HepG2 (cell line): ENCODE measurements around the gene SYCE1L. TPM values are rescaled to one million over a fixed set of nuclear protein-coding genes. Genes with fewer than 3 reads are reported as not detected.

Experiments
- ATAC-seq: fragments of 200-7000 bp; cut with Tn5 transposase; 3 replicates; pipeline ENCODE4 v1.9.1; 2020; ENCODE audit warnings: mild to moderate bottlenecking, moderate library complexity
- BruUV-seq: library from RNA; stranded (reverse); fragments of 400-500 nt; replicated peaks from 2 replicates; lab custom pipeline; 2021; lab: Mats Ljungman, UMichigan
- CTCF ChIA-PET: fragments of 300-600 bp; formaldehyde crosslinking; extraction: SDS; loops from one replicate; lab custom pipeline; 2021; ENCODE audit warnings: low total read pairs, inconsistent platforms, low intra/inter-chr PET ratio; lab: Yijun Ruan, JAX
- POLR2A ChIA-PET: fragments of 350-600 bp; sonication (Branson Sonifier 250); formaldehyde crosslinking; loops from one replicate; lab custom pipeline; 2020; ENCODE audit warnings: antibody characterized with exemption, inconsistent platforms; lab: Yijun Ruan, JAX
- DNase-seq: peaks from one replicate; pipeline ENCODE4 v3.0.0-alpha.2; 2015; ENCODE audit warnings: low spot score
- FAIRE-seq: peaks from 3 replicates; lab custom pipeline; 2011; peaks lifted over from hg19 to GRCh38; lab: Jason Lieb, UNC
- H2AFZ ChIP-seq: one replicate; pipeline ENCODE4 v1.6.1; 2011; ENCODE audit warnings: low read length, inconsistent platforms
- H3K27ac ChIP-seq: fragments of 300-600 bp; 3 replicates; pipeline ENCODE4 v1.8.0; 2011; ENCODE audit warnings: mixed run types, mild to moderate bottlenecking, mixed read lengths, low read length, inconsistent platforms; ENCODE audit not compliant: insufficient read depth; ENCODE audit errors: extremely low read length
- H3K27me3 ChIP-seq, 2 experiments: fragments of 200-600 bp in 1 of 2; 2 replicates in 1 of 2; 3 replicates in 1 of 2; pipeline versions ENCODE4 v1.6.0 to v1.8.0; 2011; ENCODE audit warnings: low read length in 2 of 2, mild to moderate bottlenecking in 2 of 2, moderate library complexity in 2 of 2, inconsistent platforms in 1 of 2; ENCODE audit not compliant: insufficient read depth in 2 of 2, control insufficient read depth in 1 of 2
- H3K36me3 ChIP-seq, 2 experiments: fragments of 200-600 bp in 1 of 2; replicated peaks in 1 of 2; 2 replicates in 1 of 2; 3 replicates in 1 of 2; pipeline versions ENCODE4 v1.5.1 to v1.8.0; 2011; ENCODE audit warnings: low read length in 2 of 2, inconsistent platforms in 1 of 2; ENCODE audit not compliant: insufficient read depth in 2 of 2, control insufficient read depth in 1 of 2
- H3K4me1 ChIP-seq: 2 replicates; pipeline ENCODE4 v1.5.1; 2012; ENCODE audit warnings: low read length, inconsistent platforms; ENCODE audit not compliant: insufficient read depth
- H3K4me2 ChIP-seq: 2 replicates; pipeline ENCODE4 v1.6.0; 2011; ENCODE audit warnings: low read depth, low read length, inconsistent platforms
- H3K4me3 ChIP-seq, 3 experiments: fragments of 200-600 bp in 1 of 3; sonication (generic), shearing (Covaris generic) in 1 of 3; replicated peaks in 1 of 3; 2 replicates each; pipeline ENCODE4 v1.5.1; 2011 to 2016; ENCODE audit warnings: low read length in 3 of 3, inconsistent platforms in 2 of 3, low read depth in 2 of 3, mild to moderate bottlenecking in 2 of 3, control low read depth in 1 of 3, mixed read lengths in 1 of 3; ENCODE audit not compliant: insufficient read depth in 1 of 3
- H3K79me2 ChIP-seq: one replicate; pipeline ENCODE4 v1.6.1; 2011; ENCODE audit warnings: low read length, inconsistent platforms; ENCODE audit not compliant: insufficient read depth
- H3K9ac ChIP-seq: 2 replicates; pipeline ENCODE4 v1.6.0; 2011; ENCODE audit warnings: mild to moderate bottlenecking, low read depth, low read length, inconsistent platforms; ENCODE audit not compliant: insufficient read depth
- H3K9me3 ChIP-seq: 2 replicates; pipeline ENCODE4 v1.5.1; 2012; ENCODE audit warnings: mild to moderate bottlenecking, low read length
- H4K20me1 ChIP-seq: 2 replicates; pipeline ENCODE4 v1.6.0; 2011; ENCODE audit warnings: inconsistent platforms, mild to moderate bottlenecking, low read length, moderate library complexity; ENCODE audit not compliant: insufficient read depth
- DR1 ChIP-seq: sonication (generic); formaldehyde crosslinking; IDR thresholded peaks from 2 replicates; pipeline ENCODE4 v1.8.0; 2021; ENCODE audit warnings: mild to moderate bottlenecking, missing genetic modification reagents, inconsistent platforms
- PRPF4 ChIP-seq: fragments of 200-400 bp; formaldehyde crosslinking; IDR thresholded peaks from 2 replicates; pipeline ENCODE4 v1.6.1; 2016; ENCODE audit warnings: low read length, low read depth; ENCODE audit not compliant: poor library complexity, severe bottlenecking
- ZBTB7A ChIP-seq: sonication (generic); formaldehyde crosslinking; IDR thresholded peaks from 2 replicates; pipeline ENCODE4 v1.8.0; 2022; ENCODE audit warnings: mild to moderate bottlenecking, missing genetic modification reagents
- ZFP1 ChIP-seq: IDR thresholded peaks from 2 replicates; pipeline ENCODE4 v1.6.1; 2016
- ZNF446 ChIP-seq: sonication (generic); formaldehyde crosslinking; IDR thresholded peaks from 2 replicates; pipeline ENCODE4 v1.5.0; 2020; ENCODE audit warnings: mild to moderate bottlenecking, missing genetic modification reagents
- WGBS: methylation state at CpG from one replicate; pipeline ENCODE4 v1.1.6; 2017; ENCODE audit warnings: low lambda C conversion rate; 5-methylcytosine and 5-hydroxymethylcytosine counted together
- in situ Hi-C: cut with HindIII; loops from 2 replicates; pipeline ENCODE4 v1.10.0; 2017; ENCODE audit warnings: low pct_unique_long_range_greater_than_20kb; ENCODE audit not compliant: extremely low pct_ligation_motif_present
- intact Hi-C: fragments of 100-400 bp; cut with micrococcal nuclease; formaldehyde crosslinking; loops from one replicate; pipeline ENCODE4 v1.10.0; 2022; ENCODE audit not compliant: unreplicated experiment
- polyA plus RNA-seq, 8 experiments: library from polyadenylated mRNA; depleted of rRNA in 3 of 8; stranded (reverse) in 7 of 8; unstranded in 1 of 8; fragments of >200 nt; fragmentation: Illumina TruSeq in 4 of 8; extraction: Trizol in 4 of 8; gene quantifications; 2 replicates each; pipeline versions ENCODE4 v1.2.1 to v1.2.3, GENCODE V29; 2011 to 2016; ENCODE audit warnings: low read depth in 4 of 8, missing spikeins in 1 of 8, mixed read lengths in 1 of 8; ENCODE audit not compliant: insufficient read depth in 1 of 8
- total RNA-seq, 5 experiments: library from RNA; depleted of rRNA; stranded (reverse); fragments of >200 nt; fragmentation: Illumina TruSeq; extraction: Trizol; gene quantifications; 2 replicates each; pipeline ENCODE4 v1.2.3, GENCODE V29; 2016; ENCODE audit warnings: low read depth in 1 of 5
- TF ChIP-seq, protein P1 (sequence below): sonication (generic); formaldehyde crosslinking; IDR thresholded peaks from 2 replicates; pipeline ENCODE4 v1.4.0; 2020; ENCODE audit warnings: missing genetic modification reagents; ENCODE audit errors: not compliant biosample characterization
- TF ChIP-seq, protein P2 (sequence below), 2 experiments: sonication (generic) in 1 of 2; formaldehyde crosslinking in 1 of 2; IDR thresholded peaks; 2 replicates each; pipeline versions ENCODE4 v1.5.1 to v1.6.1; 2011 to 2020; ENCODE audit warnings: borderline replicate concordance in 1 of 2, low read depth in 1 of 2, low read length in 1 of 2, mild to moderate bottlenecking in 1 of 2, missing genetic modification reagents in 1 of 2, moderate library complexity in 1 of 2

Gene SYCE1L
- total and polyA plus RNA-seq, 2 of the 13 experiments (the other 11 are each of a cell fraction or from before 2014, with no cell fraction given) = 0.22 TPM; not detected in 1

DNA sequence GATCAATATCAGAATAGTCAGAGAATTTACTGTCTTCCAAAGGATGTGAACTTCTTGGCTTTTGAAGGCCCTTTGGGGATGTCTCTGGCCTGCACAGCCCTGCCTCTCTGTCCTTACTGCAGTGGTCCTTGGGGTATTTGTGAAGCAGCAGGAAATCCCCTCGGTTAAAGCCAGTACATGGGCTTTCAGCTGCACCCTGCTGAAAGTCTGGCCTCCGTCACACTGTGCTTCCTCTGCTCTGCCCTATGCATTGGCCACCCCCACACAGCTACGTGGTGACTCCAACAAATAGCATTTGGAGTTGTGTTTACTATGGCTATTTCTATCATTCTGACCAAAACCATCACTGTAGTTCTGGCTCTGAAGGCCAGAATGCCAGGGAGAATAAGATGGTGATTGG lies 21.2 kb downstream of the SYCE1L start:
- no peak for DNase-seq
- BruUV-seq = no TSS peak
- ChIA-PET CTCF (no interaction called here), POLR2A (no interaction called here)
- Histone ChIP-seq H3K9me3 (no peaks in the 10 kb centered on the region), H3K27ac (no peak overlapping the region), H3K4me1 (no peaks in the 10 kb centered on the region), H3K36me3 (no peaks in the 10 kb centered on the region), H4K20me1 (no peaks in the 10 kb centered on the region), H3K9ac (no peak overlapping the region), H3K4me3 (no peak overlapping the region), H3K79me2 (no peaks in the 10 kb centered on the region), H3K4me2 (no peak overlapping the region), H3K27me3 (no peaks in the 10 kb centered on the region), H2AFZ (no peak overlapping the region)
- no peak for ATAC-seq
- 14% methylated on average over 3 of the region's 3 CpGs for WGBS
- no peak for FAIRE-seq
- no peak for TF ChIP-seq ZNF446
- intact Hi-C loops = no loop called here
- in situ Hi-C loops = no loop called here

DNA sequence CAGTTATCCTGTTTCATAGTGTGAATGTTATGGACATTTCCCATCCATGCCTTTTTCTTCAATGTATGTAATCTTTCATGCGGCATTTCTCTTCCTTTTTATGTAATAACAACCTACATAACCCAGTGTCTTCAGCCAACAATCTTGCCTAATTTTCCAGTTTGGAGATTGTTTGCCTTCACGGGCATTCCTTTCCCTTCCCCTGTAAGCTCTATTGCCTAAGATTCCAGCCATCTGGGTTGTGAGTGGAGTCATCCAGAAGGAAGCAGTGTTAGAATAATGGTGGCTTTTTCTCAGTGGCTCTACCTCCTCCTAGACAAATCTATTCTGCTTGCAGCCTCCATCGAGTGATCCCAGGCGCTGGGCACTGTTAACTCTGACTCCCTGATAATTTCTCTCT lies 22.3 kb downstream of the SYCE1L start:
- ChIA-PET POLR2A (no interaction called here), CTCF (no interaction called here)
- BruUV-seq = no TSS peak
- Histone ChIP-seq H3K27me3 (no peaks in the 10 kb centered on the region), H3K27ac (no peak overlapping the region), H3K4me3 (no peak overlapping the region), H3K4me1 (no peaks in the 10 kb centered on the region), H3K36me3 (no peaks in the 10 kb centered on the region), H3K9me3 (no peaks in the 10 kb centered on the region), H3K9ac (no peak overlapping the region), H2AFZ (no peak overlapping the region), H3K4me2 (no peak overlapping the region), H4K20me1 (no peaks in the 10 kb centered on the region), H3K79me2 (no peaks in the 10 kb centered on the region)
- FAIRE-seq (no peak), ATAC-seq (no peak), DNase-seq (no peak)
- intact Hi-C loops (no loop called here), in situ Hi-C loops (no loop called here)
- 17% methylated on average over 4 of the region's 4 CpGs for WGBS
- TF ChIP-seq, protein P1, sequence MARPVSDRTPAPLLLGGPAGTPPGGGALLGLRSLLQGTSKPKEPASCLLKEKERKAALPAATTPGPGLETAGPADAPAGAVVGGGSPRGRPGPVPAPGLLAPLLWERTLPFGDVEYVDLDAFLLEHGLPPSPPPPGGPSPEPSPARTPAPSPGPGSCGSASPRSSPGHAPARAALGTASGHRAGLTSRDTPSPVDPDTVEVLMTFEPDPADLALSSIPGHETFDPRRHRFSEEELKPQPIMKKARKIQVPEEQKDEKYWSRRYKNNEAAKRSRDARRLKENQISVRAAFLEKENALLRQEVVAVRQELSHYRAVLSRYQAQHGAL (CRISPR knock-in tag) = no peak
- no peak for TF ChIP-seq PRPF4
- no peak for TF ChIP-seq DR1 (CRISPR knock-in tag)
- TF ChIP-seq, protein P2, sequence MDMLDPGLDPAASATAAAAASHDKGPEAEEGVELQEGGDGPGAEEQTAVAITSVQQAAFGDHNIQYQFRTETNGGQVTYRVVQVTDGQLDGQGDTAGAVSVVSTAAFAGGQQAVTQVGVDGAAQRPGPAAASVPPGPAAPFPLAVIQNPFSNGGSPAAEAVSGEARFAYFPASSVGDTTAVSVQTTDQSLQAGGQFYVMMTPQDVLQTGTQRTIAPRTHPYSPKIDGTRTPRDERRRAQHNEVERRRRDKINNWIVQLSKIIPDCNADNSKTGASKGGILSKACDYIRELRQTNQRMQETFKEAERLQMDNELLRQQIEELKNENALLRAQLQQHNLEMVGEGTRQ (IDR thresholded peaks at IDR 0.05; ENCODE audit: low read depth, low read length) = no peak
- TF ChIP-seq, protein P2 (CRISPR knock-in tag; IDR thresholded peaks at IDR 0.05; ENCODE audit: borderline replicate concordance) = no peak
- no peak for TF ChIP-seq ZBTB7A (CRISPR knock-in tag)
- no peak for TF ChIP-seq ZFP1 (CRISPR knock-in tag)
